NCI-H187 treated with DMSO at 0.1 percent for 48 hours (cell line): ENCODE measurements around the gene PRMT7.
"Not testable (repeated sequence)": the region's sequence is repeated elsewhere in the genome, so short reads cannot be mapped to it uniquely, and the experiment has no call there.

Experiments
- DNase-seq: peaks from one replicate; lab custom pipeline; 2025; lab: John Stamatoyannopoulos, UW

The PRMT7 gene

GRCh38 chr16:68283801-68284598 is 26.8 kb upstream of the PRMT7 start:
- DNase-seq, result no peak

GRCh38 chr16:68284847-68285246 is 26.0 kb upstream of the PRMT7 start:
- DNase-seq, result no peak

- no peak for DNase-seq
These were observed 25.1 kb upstream of the PRMT7 start for GRCh38 chr16:68285683-68286082.

GRCh38 chr16:68286153-68287074 is 24.4 kb upstream of the PRMT7 start:
- no peak for DNase-seq

GRCh38 chr16:68287276-68288251 is 23.3 kb upstream of the PRMT7 start:
- DNase-seq, result no peak

GRCh38 chr16:68288252-68288650 is 22.6 kb upstream of the PRMT7 start:
- no peak for DNase-seq

GRCh38 chr16:68288796-68289195 is 22.0 kb upstream of the PRMT7 start:
- DNase-seq, result not testable (repeated sequence)

- DNase-seq, result no peak
These were observed 21.6 kb upstream of the PRMT7 start for GRCh38 chr16:68289202-68289601.

GRCh38 chr16:68289621-68290329 is 21.0 kb upstream of the PRMT7 start:
- no peak for DNase-seq

- no peak for DNase-seq
These were observed 20.4 kb upstream of the PRMT7 start for GRCh38 chr16:68290450-68290849.

GRCh38 chr16:68291227-68291626 is 19.6 kb upstream of the PRMT7 start:
- no peak for DNase-seq

GRCh38 chr16:68292425-68292824 is 18.4 kb upstream of the PRMT7 start:
- no peak for DNase-seq

- DNase-seq, result no peak
These were observed 14.5 kb upstream of the PRMT7 start for GRCh38 chr16:68296291-68296690.

- no peak for DNase-seq
These were observed 14.1 kb upstream of the PRMT7 start for GRCh38 chr16:68296693-68297092.

GRCh38 chr16:68297908-68298307 is 12.9 kb upstream of the PRMT7 start:
- DNase-seq, result no peak

GRCh38 chr16:68298312-68298711 is 12.5 kb upstream of the PRMT7 start:
- DNase-seq, result no peak

- no peak for DNase-seq
These were observed 11.8 kb upstream of the PRMT7 start for GRCh38 chr16:68298907-68299561.

GRCh38 chr16:68299571-68300453 is 11.0 kb upstream of the PRMT7 start:
- no peak for DNase-seq

- no peak for DNase-seq
These were observed 9.9 kb upstream of the PRMT7 start for GRCh38 chr16:68300734-68301459.
